HEK293T (cell line): Measurements from ENCODE around the gene UBXN2A.

ENCODE experiments used
- BHLHE40 ChIP-seq: fragments of 450-650 bp; IDR thresholded peaks from 2 replicates; pipeline ENCODE4 v1.6.1; 2016; ENCODE audit warnings: mild to moderate bottlenecking, moderate library complexity, borderline replicate concordance
- HDGF ChIP-seq: fragments of 450-650 bp; IDR thresholded peaks from 2 replicates; pipeline ENCODE4 v1.6.1; 2017; ENCODE audit warnings: antibody characterized with exemption, borderline replicate concordance
- SP1 ChIP-seq: fragments of 450-650 bp; IDR thresholded peaks from 2 replicates; pipeline ENCODE4 v1.6.1; 2017
- SUZ12 ChIP-seq: fragments of 450-650 bp; IDR thresholded peaks from 2 replicates; pipeline ENCODE4 v1.6.1; 2016; ENCODE audit warnings: mild to moderate bottlenecking
- TARDBP ChIP-seq: fragments of 450-650 bp; IDR thresholded peaks from 2 replicates; pipeline ENCODE4 v1.6.1; 2016

- no peak for TF ChIP-seq HDGF
- TF ChIP-seq TARDBP = no peak
- no peak for TF ChIP-seq SUZ12
- no peak for TF ChIP-seq SP1
- TF ChIP-seq BHLHE40 = no peak
Observed at GRCh38 chr2:24015562-24016375, 75.5 kb downstream of the UBXN2A start.
